PC-9 (cell line): Measurements from ENCODE around the gene SLC12A6. TPM values are rescaled to one million over a fixed set of nuclear protein-coding genes. Genes with fewer than 3 reads are reported as not detected.

Experiments
- BruUV-seq: library from RNA; stranded (reverse); fragments of 400-500 nt; replicated peaks from 2 replicates; lab custom pipeline; 2021; lab: Mats Ljungman, UMichigan
- CTCF ChIA-PET: fragments of 300-600 bp; sonication (Branson Sonifier 250); formaldehyde crosslinking; loops from one replicate; lab custom pipeline; 2022; ENCODE audit warnings: antibody characterized with exemption; lab: Charles Lee
- POLR2A ChIA-PET: fragments of 300-600 bp; sonication (Branson Sonifier 250); formaldehyde crosslinking; loops from one replicate; lab custom pipeline; 2022; ENCODE audit warnings: antibody characterized with exemption; ENCODE audit not compliant: unreplicated experiment; lab: Charles Lee
- DNase-seq, 2 experiments: peaks; one replicate each; pipeline versions ENCODE4 v3.0.0 to v3.0.0-alpha.2; 2015 to 2022; ENCODE audit warnings: mixed read lengths in 1 of 2
- H2AFZ ChIP-seq: fragments of 200-600 bp; sonication (generic); 2 replicates; pipeline ENCODE4 v1.8.1; 2017; ENCODE audit warnings: antibody characterized with exemption
- H3F3A ChIP-seq: fragments of 200-600 bp; sonication (generic); 2 replicates; pipeline ENCODE4 v1.8.1; 2017; ENCODE audit warnings: antibody characterized with exemption, mild to moderate bottlenecking, low read depth; ENCODE audit not compliant: insufficient read depth
- H3K27ac ChIP-seq: fragments of 200-600 bp; sonication (generic); 2 replicates; pipeline ENCODE4 v1.6.1; 2016; ENCODE audit warnings: mixed run types
- H3K27me3 ChIP-seq: fragments of 200-600 bp; sonication (generic); 2 replicates; pipeline ENCODE4 v1.6.1; 2016; ENCODE audit warnings: low read depth, mixed run types; ENCODE audit not compliant: insufficient read depth
- H3K36me3 ChIP-seq: fragments of 200-600 bp; sonication (generic); 2 replicates; pipeline ENCODE4 v1.6.1; 2016; ENCODE audit warnings: low read depth, mixed run types
- H3K4me1 ChIP-seq: fragments of 200-600 bp; sonication (generic); replicated peaks from 2 replicates; pipeline ENCODE4 v1.6.1; 2016; ENCODE audit warnings: mixed run types; ENCODE audit not compliant: insufficient read depth
- H3K4me2 ChIP-seq: fragments of 200-600 bp; sonication (generic); 2 replicates; pipeline ENCODE4 v1.6.1; 2017; ENCODE audit warnings: mixed run types
- H3K4me3 ChIP-seq: fragments of 200-600 bp; sonication (generic); 2 replicates; pipeline ENCODE4 v1.6.1; 2016; ENCODE audit warnings: mixed run types
- H3K79me2 ChIP-seq: fragments of 200-600 bp; sonication (generic); 2 replicates; pipeline ENCODE4 v1.6.1; 2017; ENCODE audit warnings: low read depth, mixed run types
- H3K9me2 ChIP-seq: fragments of 200-600 bp; sonication (generic); 2 replicates; pipeline ENCODE4 v1.8.1; 2017; ENCODE audit warnings: mild to moderate bottlenecking; ENCODE audit not compliant: insufficient read depth
- H3K9me3 ChIP-seq: fragments of 200-600 bp; sonication (generic); 2 replicates; pipeline ENCODE4 v1.8.1; 2016; ENCODE audit warnings: low read depth; ENCODE audit not compliant: insufficient read depth
- H4K20me1 ChIP-seq: fragments of 200-600 bp; sonication (generic); 2 replicates; pipeline ENCODE4 v1.8.1; 2017; ENCODE audit not compliant: insufficient read depth
- EZH2 ChIP-seq: fragments of 200-600 bp; sonication (generic); IDR thresholded peaks from 2 replicates; pipeline ENCODE4 v1.8.0; 2017; ENCODE audit warnings: antibody characterized with exemption, low read depth
- intact Hi-C: fragments of 100-400 bp; cut with micrococcal nuclease; formaldehyde crosslinking; loops from one replicate; pipeline ENCODE4 v1.10.0; 2022; ENCODE audit not compliant: unreplicated experiment
- total RNA-seq: library from RNA; stranded (reverse); gene quantifications from 2 replicates; pipeline ENCODE4 v1.2.3, GENCODE V29; 2021
- TF ChIP-seq, protein P1 (sequence below): fragments of 200-600 bp; sonication (generic); conservative IDR thresholded peaks from 2 replicates; pipeline ENCODE4 v1.6.1; 2017; ENCODE audit warnings: mixed run types, antibody characterized with exemption, mild to moderate bottlenecking, moderate library complexity

The SLC12A6 gene
- total RNA-seq, 1 experiment from 2014 or later = 27.5 TPM

DNA sequence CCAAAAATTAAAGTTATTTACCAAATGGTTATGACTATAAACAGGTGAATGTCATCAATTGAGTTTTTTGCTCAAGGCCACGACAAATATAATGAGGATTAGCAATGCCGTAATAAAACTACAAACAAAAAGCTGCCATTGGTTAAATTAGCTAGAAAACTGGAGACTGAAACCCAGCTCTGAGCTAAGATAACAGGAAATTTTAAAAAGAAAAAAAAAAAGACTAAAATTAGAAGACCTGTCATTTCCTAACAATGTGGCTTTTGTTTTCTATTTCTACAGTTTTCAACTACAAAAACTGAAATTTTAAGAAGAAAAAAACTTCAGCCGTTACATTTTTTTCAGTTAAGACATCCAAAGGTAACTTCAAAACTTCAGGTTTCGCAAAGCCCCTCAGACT is 9.7 kb downstream of the SLC12A6 start:
- H4K20me1 ChIP-seq = no peaks in the 10 kb centered on the region
- POLR2A ChIA-PET = interaction anchor here (0.6 kb wide), 2 partner anchors 82 to 491 kb away, joined by 3 to 4 read pairs; no protein-coding TSS in a partner anchor
- no peaks in the 10 kb centered on the region for H3K4me1 ChIP-seq
- no peak overlapping the region for H3K27ac ChIP-seq
- DNase-seq = no peak
- BruUV-seq = no TSS peak
- H3K36me3 ChIP-seq = no peaks in the 10 kb centered on the region
- no peaks in the 10 kb centered on the region for H3K9me3 ChIP-seq
- no peaks in the 10 kb centered on the region for H3K27me3 ChIP-seq
- no peaks in the 10 kb centered on the region for H3K79me2 ChIP-seq
- CTCF ChIA-PET = no interaction called here
- H2AFZ ChIP-seq = no peak overlapping the region
- TF ChIP-seq, protein P1, sequence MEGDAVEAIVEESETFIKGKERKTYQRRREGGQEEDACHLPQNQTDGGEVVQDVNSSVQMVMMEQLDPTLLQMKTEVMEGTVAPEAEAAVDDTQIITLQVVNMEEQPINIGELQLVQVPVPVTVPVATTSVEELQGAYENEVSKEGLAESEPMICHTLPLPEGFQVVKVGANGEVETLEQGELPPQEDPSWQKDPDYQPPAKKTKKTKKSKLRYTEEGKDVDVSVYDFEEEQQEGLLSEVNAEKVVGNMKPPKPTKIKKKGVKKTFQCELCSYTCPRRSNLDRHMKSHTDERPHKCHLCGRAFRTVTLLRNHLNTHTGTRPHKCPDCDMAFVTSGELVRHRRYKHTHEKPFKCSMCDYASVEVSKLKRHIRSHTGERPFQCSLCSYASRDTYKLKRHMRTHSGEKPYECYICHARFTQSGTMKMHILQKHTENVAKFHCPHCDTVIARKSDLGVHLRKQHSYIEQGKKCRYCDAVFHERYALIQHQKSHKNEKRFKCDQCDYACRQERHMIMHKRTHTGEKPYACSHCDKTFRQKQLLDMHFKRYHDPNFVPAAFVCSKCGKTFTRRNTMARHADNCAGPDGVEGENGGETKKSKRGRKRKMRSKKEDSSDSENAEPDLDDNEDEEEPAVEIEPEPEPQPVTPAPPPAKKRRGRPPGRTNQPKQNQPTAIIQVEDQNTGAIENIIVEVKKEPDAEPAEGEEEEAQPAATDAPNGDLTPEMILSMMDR = no peak
- TF ChIP-seq EZH2 = no peak
- H3K4me2 ChIP-seq = no peak overlapping the region
- no peaks in the 10 kb centered on the region for H3F3A ChIP-seq
- H3K9me2 ChIP-seq = no peaks in the 10 kb centered on the region
- no peak overlapping the region for H3K4me3 ChIP-seq
- intact Hi-C loops = no loop called here

DNA sequence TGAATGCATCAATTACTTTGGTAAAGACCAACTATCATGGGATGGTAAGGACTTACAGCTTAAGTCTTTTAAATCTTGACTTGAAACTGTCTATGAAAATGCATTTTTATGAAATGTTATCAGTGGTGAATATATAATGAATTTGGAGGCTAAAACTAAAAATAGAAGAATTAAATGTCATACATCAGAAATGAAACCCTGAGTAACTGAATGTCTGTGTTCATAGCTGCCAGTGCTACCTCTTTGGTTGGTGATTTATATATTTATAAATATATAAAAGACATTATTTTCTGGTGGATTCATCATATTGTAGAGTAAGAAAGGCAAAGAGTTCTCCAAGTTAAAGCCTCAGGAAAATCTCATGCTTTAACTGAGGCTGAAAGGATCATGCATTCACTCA is 12.2 kb downstream of the SLC12A6 start:
- intact Hi-C loops = no loop called here
- Histone ChIP-seq H4K20me1 (no peaks in the 10 kb centered on the region), H3K4me2 (no peak overlapping the region), H3K9me2 (no peaks in the 10 kb centered on the region), H3K36me3 (no peaks in the 10 kb centered on the region), H3K79me2 (no peaks in the 10 kb centered on the region), H2AFZ (no peak overlapping the region), H3K27me3 (no peaks in the 10 kb centered on the region), H3F3A (no peaks in the 10 kb centered on the region), H3K4me3 (no peak overlapping the region), H3K27ac (no peak overlapping the region), H3K9me3 (no peaks in the 10 kb centered on the region), H3K4me1 (no peaks in the 10 kb centered on the region)
- BruUV-seq = no TSS peak
- TF ChIP-seq, protein P1 = no peak
- TF ChIP-seq EZH2 = no peak
- ChIA-PET CTCF (no interaction called here), POLR2A (no interaction called here)
- DNase-seq = no peak

DNA sequence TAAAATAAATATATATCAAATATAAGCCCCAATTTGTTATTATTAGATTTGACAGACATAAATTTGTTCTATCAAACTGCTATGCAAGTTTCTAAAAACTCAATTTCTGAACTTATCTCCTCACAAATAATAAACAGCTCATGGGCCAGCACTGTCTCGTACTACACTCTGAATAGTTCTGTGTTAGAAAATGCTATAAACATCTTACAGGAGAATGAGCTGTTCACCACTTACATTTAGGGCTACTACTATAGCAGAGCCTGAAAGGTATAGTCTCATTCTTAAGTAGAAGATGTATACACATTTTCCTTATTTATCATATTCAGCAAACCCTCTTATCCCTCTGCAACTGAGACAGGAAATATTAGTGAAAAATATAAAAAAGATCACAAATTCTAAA is 12.6 kb downstream of the SLC12A6 start:
- no peaks in the 10 kb centered on the region for H3K79me2 ChIP-seq
- no peaks in the 10 kb centered on the region for H4K20me1 ChIP-seq
- no peak for DNase-seq
- CTCF ChIA-PET = no interaction called here
- TF ChIP-seq EZH2 = no peak
- TF ChIP-seq, protein P1 = no peak
- H3K9me3 ChIP-seq = no peaks in the 10 kb centered on the region
- H3K27me3 ChIP-seq = no peaks in the 10 kb centered on the region
- BruUV-seq = no TSS peak
- H3K27ac ChIP-seq = no peak overlapping the region
- intact Hi-C loops = no loop called here
- no peaks in the 10 kb centered on the region for H3F3A ChIP-seq
- POLR2A ChIA-PET = no interaction called here
- no peaks in the 10 kb centered on the region for H3K36me3 ChIP-seq
- no peak overlapping the region for H3K4me2 ChIP-seq
- H3K4me1 ChIP-seq = no peaks in the 10 kb centered on the region
- no peak overlapping the region for H2AFZ ChIP-seq
- no peaks in the 10 kb centered on the region for H3K9me2 ChIP-seq
- no peak overlapping the region for H3K4me3 ChIP-seq
